HG03095 (cell line): Measurements from ENCODE around the gene PIK3R2.
A peak's percentile ranks its signal among the peaks of the same experiment; 100 is the strongest.
"Not testable (repeated sequence)": the region's sequence is repeated elsewhere in the genome, so short reads cannot be mapped to it uniquely, and the experiment has no call there.

ENCODE experiments used
- ATAC-seq: cut with Tn5 transposase; IDR thresholded peaks from one replicate; pipeline ENCODE4 v1.9.1; 2021; ENCODE audit warnings: moderate library complexity; ENCODE audit not compliant: unreplicated experiment

PIK3R2 gene

GRCh38 chr19:18152442-18152816 lies 534 bp upstream of the PIK3R2 start:
- ATAC-seq = peak; percentile 51

- no peak for ATAC-seq
Measured at GRCh38 chr19:18153556-18154134, 682 bp downstream of the PIK3R2 start.

- ATAC-seq = no peak
Measured at GRCh38 chr19:18155095-18156087, 2.4 kb downstream of the PIK3R2 start.

- ATAC-seq = no peak
Measured at GRCh38 chr19:18156268-18156667, 3.3 kb downstream of the PIK3R2 start.

- ATAC-seq = no peak
Measured at GRCh38 chr19:18156841-18157464, 4.0 kb downstream of the PIK3R2 start.

- no peak for ATAC-seq
Measured at GRCh38 chr19:18157465-18158063, 4.6 kb downstream of the PIK3R2 start.

- ATAC-seq = no peak
Measured at GRCh38 chr19:18158467-18158866, 5.5 kb downstream of the PIK3R2 start.

- ATAC-seq = not testable (repeated sequence)
Measured at GRCh38 chr19:18159059-18159616, 6.2 kb downstream of the PIK3R2 start.

- ATAC-seq = no peak
Measured at GRCh38 chr19:18159810-18160209, 6.8 kb downstream of the PIK3R2 start.

GRCh38 chr19:18160493-18160970 lies 7.6 kb downstream of the PIK3R2 start:
- no peak for ATAC-seq

- ATAC-seq = peak; percentile 47
Measured at GRCh38 chr19:18160971-18161635, 8.1 kb downstream of the PIK3R2 start.

GRCh38 chr19:18161636-18162002 lies 8.7 kb downstream of the PIK3R2 start:
- ATAC-seq = no peak

GRCh38 chr19:18164072-18164471 lies 11.1 kb downstream of the PIK3R2 start:
- ATAC-seq = no peak

- ATAC-seq = no peak
Measured at GRCh38 chr19:18165794-18166544, 13.0 kb downstream of the PIK3R2 start.

GRCh38 chr19:18167011-18167410 lies 14.0 kb downstream of the PIK3R2 start:
- ATAC-seq = no peak

GRCh38 chr19:18167975-18168645 lies 15.1 kb downstream of the PIK3R2 start:
- no peak for ATAC-seq

GRCh38 chr19:18168673-18169381 lies 15.9 kb downstream of the PIK3R2 start:
- ATAC-seq = no peak

- no peak for ATAC-seq
Measured at GRCh38 chr19:18170714-18171255, 17.8 kb downstream of the PIK3R2 start.
